ENCODE measurements around the gene LRPPRC.

Gene LRPPRC

DNA sequence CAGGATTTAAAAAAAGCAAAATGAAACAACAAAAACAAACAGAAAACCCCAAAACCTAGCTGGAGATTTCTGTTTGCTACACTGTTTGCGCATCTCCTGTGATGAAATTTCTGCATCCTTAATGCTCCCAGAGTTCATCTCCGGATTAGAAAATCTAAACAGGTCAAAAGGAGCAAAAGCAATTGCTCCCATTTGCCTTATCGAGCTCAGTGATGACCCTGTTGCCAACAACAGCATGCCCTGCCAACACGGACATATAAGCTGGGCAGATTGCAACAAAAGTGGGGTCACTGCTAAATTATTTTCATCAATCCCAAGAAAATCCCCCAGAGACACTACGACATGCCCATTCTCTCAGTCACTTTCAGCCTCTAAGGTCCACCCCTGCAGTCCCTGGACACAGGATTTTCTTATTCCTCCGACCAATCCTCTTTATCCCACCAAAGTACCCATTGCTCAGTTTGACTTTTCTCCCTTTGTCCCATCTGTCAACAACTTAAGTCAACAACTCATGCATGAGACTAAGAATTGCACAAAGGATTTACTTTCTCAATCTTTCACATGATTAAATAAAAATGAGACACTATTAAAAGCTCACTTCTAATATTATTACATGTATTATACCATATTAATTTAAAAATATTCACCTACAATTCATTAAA, 89.2 kb downstream of the LRPPRC start:
- no peak for DNase-seq

DNA sequence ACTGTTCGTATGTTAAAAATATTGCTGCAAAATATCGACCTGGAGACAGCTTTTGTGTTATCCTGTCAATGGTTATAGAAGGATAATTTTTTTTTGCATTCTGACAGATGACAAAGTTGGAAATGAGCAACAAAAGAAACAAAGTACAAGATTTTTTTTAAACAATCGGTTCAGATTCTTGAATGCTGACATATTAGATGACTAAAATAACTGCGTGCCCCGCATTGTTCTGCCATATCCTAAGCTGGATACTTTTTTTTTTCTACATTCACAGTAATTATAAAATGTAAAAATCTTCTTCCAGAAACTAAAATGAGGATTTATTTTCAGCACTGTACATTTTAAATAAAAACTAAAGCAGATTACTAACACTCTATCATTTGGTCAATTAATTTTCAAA, 89.9 kb downstream of the LRPPRC start:
- DNase-seq = no peak

DNA sequence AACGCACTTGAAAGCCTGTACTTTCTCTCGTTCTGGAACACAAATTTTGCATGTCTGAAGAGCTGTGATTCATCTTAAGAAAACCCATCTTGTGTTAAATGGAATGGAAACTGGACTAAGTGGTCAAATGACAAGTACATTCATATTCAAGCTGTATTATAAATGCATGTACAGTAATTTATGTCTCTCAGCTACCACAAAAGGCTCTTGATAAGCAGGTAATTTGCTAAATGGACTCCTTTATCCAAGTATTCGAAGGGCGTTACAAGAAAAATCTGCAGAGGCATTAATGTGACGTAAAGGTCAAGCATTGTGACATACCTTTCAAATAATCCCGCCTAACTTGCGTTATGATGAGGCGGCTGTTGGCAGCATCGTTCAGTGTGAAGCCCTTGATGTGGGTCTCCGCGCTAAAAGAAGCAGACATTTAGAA, 90.4 kb downstream of the LRPPRC start:
- no peak for DNase-seq

DNA sequence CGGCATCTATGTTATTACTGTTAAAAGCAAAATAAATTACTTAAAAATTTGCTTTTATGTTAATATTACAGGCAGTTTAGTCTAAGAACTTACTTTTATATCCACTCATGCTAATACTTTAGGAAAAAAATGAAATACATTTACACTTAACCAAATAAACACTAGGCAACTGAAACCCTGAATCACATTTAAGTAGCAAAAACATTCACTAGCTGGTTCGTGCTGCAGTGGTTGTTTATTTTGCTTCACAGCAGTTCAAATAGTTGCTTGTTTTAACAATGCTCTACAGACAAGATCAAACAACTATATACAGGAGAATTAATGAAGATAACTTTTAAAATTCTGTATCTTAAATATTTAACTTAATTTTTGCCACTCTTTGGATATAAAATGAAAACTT, 96.2 kb downstream of the LRPPRC start:
- no peak for DNase-seq

DNA sequence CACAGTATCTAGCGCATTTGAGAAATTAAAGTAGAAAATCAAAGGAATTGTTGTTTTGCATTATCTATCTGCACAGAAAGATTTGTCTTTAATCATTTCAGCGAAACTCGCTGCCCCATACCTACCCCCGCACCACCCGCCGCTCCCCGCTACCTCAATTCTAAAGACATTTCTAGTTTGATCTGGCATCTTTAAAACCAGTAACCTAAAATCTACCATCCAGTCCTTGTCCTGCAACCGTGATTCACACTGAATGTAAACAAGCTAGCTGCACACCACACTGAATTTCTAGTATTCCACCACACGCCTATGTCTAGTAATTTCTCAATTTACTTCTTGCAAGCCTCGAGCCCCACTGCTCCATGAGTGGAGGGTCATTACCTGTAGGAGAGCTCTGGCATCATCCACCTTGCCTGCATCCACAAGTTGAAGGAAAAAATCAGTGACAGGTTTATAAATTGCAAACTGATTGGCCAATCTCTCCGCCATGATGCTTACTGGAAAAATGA, 96.9 kb downstream of the LRPPRC start:
- no peak for DNase-seq

DNA sequence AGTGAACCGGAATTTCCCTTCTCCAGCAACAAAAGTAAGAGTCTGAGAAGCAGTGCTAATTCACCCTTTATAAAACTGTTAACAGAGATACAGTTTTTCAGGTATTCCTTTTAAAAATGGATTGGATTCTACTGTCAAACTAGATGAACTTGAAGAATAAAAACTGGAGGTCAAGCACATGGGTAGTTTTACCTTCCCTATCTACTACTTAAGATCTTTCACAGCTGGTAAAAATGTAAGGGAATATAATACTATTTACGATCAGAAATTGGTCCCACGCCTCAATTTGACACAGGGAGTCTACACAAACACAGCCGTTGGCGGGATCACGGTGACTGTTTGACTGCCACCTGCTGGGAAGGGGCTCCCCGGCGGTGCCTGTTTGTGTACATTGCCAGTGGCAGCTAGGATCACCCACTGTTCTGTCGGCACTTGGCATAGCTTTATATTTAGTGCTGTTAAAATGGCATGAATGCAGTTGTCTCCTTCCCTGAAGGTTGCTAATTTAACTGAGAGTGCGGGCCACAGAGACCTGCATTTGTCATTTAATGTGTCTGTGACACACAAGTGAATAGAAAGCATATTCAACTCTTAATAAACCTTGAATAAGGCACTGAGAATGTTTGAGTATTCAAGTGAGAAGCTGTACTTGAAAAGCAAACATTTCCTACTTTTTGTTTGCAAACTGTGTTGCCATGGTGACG, 97.5 kb downstream of the LRPPRC start:
- no peak for DNase-seq

DNA sequence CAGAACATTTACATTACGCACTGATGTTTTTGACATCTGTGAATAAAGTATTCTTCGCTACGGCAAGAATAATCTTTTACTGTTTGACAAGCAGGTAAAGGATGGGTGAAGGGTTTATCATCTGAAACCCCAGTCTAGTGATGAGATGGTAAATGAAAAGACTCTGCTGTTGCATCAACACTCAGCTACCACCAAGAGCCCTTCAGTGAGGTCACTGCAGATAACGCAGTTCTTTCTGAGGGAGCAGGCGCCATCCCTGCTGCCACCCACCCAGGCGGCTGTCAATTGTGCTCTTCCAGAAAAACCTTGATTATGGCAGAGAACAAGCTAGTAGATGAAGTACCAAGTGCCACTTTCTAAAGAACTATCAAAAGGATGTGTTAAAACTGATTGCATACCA, 98.3 kb downstream of the LRPPRC start:
- no peak for DNase-seq

DNA sequence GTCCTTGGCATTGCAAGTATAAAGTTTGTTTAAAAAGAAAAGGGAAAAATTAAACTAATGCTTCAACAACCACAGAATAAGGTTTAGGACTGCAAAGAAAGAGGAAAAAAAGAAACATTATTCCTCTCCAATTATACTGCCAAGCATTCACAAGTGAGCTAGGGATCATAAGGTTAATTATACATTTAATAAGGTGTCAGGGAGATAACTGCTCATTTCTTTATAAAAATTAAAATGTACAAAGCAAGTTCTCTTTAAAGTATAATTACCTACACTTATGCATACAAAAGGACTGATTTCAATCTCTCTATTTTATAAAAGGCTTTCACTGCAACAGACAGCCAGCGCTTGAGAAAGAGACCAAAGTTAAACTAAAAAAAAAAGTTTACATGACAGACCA, 98.9 kb downstream of the LRPPRC start:
- no peak for DNase-seq

DNA sequence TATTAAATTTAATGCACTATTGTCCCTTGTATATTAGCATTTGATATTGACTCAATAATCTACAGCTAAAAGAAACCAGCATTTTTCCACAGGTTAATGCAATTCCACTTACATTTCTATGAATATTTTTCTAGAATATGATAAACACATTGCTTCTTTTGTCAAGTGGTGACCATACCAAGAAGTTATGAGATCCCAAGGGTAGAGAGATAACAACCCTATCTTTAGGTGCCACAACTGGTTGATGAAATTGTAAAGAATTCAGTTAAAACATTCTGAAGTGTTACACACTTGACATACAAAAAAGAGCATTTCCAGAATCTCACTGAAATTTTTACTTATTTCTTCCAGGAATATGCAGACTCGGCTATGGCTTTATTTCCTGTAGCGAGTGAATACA, 101.0 kb downstream of the LRPPRC start:
- no peak for DNase-seq

DNA sequence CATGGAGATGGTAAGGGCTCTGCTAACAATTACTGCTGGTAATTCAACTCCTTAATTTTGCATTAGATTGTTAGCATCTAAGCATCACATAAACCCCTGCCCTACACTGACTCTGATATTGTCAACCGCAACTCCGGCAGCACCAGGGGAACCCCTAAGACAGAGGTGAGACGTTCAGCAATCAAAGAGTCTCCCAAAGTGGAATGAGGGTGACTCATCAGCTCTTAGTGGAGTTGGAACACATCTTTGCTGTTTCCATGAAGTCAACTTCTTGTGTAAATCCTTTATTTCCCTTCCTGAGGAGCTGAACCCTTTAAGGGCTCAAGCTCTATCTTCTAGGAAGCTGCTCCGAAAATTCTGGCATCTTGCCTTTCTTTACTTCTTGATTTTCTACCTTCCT, 104.9 kb downstream of the LRPPRC start:
- no peak for DNase-seq

DNA sequence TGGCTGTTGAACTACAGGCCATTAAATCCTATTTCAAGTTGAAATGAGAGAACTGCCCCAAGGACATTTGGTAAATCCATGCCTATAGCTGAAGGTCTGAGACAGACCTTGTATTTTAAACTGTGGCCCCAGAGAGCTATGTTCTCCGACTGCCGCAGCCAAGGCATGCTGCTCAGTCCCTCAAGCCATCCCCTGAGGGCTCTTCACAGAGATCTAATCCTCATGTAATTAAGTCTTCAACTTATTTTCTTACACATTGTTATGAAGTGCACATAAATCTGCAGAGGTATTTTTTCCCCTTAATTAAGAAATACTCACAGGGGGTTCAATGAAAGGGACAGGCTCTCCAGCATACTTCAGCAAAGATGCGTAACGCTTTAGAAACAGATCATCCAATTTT, 106.4 kb downstream of the LRPPRC start:
- no peak for DNase-seq

DNA sequence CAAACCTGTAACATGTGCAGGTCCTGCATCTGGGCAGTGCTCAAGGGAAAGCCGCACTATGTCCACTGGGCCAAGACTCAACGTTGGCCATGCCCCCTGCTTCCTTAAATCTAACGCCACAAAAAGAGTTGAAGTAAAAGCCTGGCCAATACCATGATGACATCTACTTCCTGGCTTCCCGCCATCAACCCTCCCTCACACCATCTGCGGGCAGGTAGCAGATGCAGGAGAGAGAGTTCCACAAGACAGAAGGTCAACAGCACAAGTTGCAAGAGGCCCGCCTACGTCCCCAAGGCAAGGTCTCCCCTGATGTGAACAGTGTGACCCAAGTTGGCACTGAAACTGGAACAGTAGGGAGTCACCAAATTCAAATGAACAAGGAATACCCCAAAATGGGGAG, 108.6 kb downstream of the LRPPRC start:
- no peak for DNase-seq

DNA sequence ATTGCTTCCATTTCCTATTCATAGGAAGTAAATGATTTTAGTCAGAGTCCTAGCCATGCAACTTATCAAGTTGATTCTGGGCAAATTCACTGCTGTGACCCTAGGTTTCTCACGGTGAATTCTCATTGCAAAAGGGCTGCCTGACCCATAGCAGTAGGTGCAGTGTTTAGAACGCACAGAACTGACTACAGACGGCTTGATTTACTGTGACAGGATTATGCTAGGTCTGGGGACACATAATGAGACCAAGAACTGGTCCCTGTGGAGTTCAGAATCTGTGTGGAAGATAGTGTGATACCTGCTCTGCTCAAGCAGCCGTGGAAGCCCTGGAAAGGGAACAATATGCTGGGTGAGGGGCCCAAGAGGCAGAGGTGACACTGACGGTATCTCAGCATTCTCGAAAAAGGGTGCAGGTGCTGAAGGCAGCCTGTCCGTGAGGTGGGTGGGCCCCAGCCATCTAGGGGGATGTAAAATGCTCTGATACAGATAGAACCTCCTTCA, 110.6 kb downstream of the LRPPRC start:
- DNase-seq = no peak

DNA sequence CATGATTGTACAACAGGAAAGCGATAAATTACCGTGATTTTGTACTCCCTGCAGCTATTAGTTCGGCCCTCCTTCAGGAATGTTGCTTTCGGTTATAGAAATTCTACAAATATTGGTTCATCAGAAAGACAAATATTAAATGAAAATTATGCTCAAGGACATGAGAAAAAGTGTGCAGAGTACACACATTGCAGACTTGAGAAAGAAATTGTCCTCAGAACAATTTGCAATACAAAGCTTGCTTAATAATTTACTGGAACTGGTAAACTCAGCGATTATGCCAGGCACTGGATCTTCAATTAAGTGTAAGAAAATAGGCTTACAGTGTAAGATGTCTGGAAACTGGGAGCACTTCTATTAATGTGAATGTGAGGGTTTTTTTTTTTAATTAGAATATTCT, 111.1 kb downstream of the LRPPRC start:
- no peak for DNase-seq

DNA sequence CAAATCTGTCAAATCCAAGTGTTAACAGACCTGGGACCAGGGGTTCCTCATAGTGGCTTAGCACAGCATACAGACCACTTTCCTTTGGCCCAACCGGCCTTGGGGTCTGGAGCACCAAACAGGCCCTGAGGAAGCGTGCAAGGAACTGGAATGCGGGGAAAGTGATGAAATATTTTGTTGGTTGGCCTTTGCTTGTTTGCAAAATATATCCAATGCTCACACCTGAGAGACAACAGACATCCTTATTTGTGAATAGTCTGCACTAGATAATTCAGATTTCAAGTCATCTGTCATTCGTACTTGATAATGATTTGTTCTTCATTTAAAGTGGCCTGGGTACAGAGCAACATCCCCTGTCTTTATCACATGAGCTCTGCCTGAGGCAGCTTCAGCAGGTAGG, 113.5 kb downstream of the LRPPRC start:
- DNase-seq = no peak

DNA sequence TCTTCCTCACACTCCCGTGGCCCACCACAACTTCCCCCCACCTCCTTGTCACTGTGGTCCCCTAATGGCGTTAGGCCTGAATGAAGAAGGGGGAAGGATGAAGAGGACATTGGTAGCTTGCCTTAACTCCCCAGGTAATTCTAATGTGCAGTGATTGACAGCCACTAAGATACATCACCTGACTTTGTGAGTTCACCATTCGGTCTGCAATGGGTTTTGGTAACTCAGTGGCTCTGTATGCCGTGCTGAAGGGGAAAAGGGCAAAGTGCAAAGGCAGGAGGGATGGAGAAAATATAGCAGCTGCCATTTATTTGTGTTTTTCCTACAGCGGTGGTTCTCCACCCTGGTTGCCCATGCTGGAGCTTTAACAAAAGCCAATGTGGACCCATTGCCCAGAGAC, 114.8 kb downstream of the LRPPRC start:
- DNase-seq = no peak

DNA sequence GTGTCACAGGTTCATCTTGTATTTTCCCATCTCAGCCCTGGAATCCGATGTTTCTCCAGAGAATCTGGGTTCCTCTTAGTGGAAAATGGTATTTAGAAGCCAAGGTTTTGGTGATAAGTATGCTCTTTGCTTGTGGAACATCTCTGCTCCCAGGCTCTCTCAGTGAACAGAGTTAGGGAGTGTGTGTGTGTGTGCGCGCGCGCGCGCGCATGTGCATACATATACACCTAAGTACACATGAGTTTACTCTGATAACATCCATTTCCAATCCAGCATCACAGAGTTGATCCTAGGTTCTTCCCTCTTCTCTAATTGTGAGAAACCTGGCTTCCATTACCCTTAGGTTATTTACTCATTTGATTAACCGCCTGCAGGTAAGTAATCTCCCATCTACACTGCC, 115.3 kb downstream of the LRPPRC start:
- no peak for DNase-seq

DNA sequence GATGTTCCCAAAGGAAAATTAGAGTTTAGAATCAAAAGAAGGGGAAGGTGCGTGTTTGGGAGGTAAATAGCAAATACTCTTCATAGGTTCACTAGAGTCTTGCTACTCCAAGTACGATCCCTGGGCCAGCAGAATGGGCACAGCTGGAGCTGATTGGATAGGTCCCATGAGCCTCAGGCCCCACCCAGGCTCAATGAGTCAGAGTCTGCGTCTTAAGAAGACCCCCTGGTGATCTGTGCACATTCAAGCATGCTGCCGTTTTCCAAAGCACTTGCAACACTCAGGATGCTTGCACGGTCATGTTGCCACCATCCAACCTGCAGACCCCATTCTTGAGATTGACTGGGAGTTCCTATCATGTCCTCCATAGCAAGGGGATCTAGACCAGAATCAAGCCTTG, 116.5 kb downstream of the LRPPRC start:
- no peak for DNase-seq

DNA sequence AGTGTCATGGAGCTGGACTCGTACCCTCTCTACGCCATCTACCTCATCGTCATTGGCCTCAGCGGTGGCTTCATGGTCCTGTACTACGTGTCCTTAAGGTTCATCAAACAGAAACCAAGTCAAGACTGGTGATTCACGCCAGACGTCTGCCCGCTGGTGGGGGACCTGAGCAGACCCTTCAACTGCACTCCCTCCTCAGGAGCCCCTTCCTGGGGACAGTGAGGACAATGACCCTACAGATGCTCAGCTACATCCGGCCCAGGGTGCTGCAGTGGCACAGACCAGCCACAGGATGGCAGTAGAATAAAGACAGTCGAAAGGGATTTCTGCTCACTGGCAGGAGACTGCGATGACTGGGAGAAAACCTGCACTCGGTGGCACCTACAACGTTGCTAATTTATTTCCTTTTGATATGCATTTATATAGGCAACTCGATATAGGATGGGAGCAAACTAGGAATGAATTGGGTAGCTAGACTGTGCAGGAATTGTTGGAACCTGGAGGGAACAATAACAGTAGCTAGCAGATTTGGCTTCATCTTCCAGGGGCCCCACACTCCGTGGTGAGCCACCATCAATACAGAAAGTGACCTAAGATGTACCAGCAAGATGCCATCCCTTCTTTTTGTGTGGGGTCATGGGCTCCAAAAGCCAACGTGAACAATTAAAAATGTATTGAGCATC, 117.9 kb downstream of the LRPPRC start:
- peak; percentile 24 to 55 for DNase-seq

DNA sequence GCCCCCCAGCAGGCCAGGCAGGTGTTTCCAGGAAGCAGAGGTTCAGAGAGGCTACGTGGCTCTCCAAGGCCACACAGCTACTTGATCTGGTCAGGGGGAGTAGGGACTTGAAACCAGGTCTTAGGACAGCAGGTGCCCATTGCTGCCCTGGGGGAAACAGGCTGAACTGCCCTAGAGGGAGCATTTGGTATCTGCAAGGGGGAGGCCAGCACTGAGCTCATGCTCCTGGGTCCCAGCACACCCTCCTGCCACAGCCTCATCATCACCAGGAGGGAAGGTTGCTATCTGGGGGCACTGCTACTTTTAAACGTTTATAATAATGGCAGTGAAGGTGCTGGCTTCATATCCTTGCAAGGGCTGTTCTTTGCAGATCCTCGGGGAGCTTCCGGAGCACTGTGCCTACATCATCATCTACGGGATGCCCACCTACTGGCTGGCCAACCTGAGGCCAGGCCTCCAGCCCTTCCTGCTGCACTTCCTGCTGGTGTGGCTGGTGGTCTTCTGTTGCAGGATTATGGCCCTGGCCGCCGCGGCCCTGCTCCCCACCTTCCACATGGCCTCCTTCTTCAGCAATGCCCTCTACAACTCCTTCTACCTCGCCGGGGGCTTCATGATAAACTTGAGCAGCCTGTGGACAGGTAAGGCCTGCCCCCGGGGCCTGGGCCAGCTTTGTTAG, 120.9 kb downstream of the LRPPRC start:
- DNase-seq = no peak

DNA sequence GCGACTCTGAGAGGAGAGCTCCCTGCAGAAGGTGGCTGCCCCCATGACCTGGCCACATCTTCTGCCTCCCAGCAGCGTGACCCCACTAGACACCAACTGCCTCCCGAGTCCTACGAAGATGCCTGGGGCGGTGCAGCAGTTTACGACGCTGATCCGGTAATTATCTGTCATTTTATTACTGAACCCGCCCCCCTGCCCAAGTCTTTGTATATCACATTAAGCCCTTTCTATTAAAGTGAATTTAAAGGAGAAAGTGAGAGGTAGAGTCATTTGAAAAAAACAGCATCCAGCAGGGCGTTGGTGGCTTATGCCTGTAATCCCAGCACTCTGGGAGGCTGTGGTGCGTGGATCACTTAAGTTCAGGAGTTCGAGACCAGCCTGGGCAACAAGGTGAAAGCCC, 123.6 kb downstream of the LRPPRC start:
- DNase-seq = no peak

DNA sequence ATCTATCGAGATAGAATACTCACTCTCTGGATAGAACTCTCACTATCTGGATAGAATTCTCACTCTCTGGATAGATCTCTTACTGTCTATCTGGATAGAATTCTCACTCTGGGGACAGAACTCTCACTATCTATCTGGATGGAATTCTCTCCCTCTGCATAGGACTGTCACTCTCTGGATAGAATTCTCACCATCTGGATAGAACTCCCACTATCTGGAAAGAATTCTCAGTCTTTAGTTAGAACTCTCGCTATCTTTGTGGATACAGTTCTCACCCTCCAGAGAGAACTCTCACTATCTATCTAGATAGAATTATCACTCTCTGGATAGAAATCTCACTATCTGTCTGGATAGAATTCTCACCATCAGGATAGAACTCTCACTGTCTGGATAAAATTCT, 140.5 kb downstream of the LRPPRC start:
- DNase-seq = no peak

DNA sequence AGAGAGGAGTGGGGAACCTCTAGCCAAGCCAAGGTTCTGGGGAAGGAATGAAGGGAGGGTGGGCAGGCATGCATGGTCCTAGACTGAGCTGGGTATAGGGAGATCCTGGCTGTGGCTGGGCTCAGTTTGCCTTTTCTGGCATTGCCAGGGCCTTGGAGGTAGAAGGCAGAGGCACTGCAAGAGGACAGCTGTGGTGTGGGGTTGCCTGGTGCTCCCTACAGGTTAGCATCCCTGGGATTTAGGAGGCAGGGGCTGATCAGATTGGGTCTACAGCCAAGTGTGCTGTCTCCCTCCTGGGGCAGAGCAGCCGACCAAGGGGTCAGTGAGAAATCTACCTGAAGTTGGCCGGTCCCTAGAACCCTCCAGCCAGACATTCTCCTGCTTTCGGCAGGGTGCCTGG, 141.1 kb downstream of the LRPPRC start:
- DNase-seq = no peak
